ENCODE data around the gene TCOF1.

Gene TCOF1

GRCh38 chr5:150339841-150340240 lies 17.7 kb upstream of the TCOF1 start:
- H3K4me3 ChIP-seq (ENCODE audit: extremely low read depth, insufficient read depth, low read length, poor library complexity, severe bottlenecking): no peak overlapping the region
- H3K4me1 ChIP-seq (ENCODE audit: control insufficient read depth, insufficient read depth, low read length, poor library complexity, severe bottlenecking): peaks cover 9% of the 10 kb centered on the region
- no peaks in the 10 kb centered on the region for H3K36me3 ChIP-seq (ENCODE audit: control insufficient read depth, insufficient read depth, low read length)
- 90 to 100% methylated on average over 3 to 4 of the region's 4 CpGs for WGBS, 2 experiments (ENCODE audit: insufficient coverage in 2 of 2)
- H3K9me3 ChIP-seq (ENCODE audit: control insufficient read depth, low read length): no peaks in the 10 kb centered on the region
- H3K27ac ChIP-seq (ENCODE audit: low read depth, low read length, severe bottlenecking): no peak overlapping the region

DNA sequence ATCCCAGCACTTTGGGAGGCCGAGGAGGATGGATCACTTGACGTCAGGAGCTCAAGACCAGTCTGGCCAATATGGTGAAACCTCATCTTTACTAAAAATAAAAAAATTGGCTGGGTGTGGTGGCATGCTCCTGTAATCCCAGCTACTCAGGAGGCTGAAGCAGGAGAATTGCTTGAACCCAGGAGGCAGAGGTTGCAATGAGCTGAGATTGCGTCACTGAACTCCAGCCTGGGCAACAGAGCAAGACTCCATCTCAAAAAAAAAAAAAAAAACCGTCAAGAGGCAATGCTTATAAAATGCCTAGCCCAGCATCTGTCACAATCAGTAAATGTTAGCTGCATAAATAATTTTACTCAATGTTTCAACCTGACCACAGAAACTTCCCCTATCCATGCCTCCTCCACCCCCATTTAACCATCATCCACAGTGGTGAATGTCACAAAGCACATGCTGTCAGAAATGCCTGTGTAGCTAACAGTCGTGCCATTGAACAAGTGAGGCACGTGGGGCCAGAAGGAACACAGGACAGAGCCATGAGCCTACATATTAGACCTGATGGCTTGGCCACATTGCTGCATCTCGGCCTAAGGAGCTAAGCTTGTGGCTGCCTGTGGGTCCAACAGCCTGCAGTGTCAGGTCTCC lies 16.8 kb upstream of the TCOF1 start:
- H3K4me3 ChIP-seq (ENCODE audit: extremely low read depth, insufficient read depth, low read length, poor library complexity, severe bottlenecking): no peak overlapping the region
- no peak overlapping the region for H3K27ac ChIP-seq (ENCODE audit: low read depth, low read length, severe bottlenecking)
- H3K36me3 ChIP-seq (ENCODE audit: control insufficient read depth, insufficient read depth, low read length): no peaks in the 10 kb centered on the region
- WGBS, 2 experiments (ENCODE audit: insufficient coverage in 2 of 2): 88 to 94% methylated on average over 4 to 7 of the region's 7 CpGs
- H3K9me3 ChIP-seq (ENCODE audit: control insufficient read depth, low read length): no peaks in the 10 kb centered on the region
- H3K4me1 ChIP-seq (ENCODE audit: control insufficient read depth, insufficient read depth, low read length, poor library complexity, severe bottlenecking): peaks cover 9% of the 10 kb centered on the region

DNA sequence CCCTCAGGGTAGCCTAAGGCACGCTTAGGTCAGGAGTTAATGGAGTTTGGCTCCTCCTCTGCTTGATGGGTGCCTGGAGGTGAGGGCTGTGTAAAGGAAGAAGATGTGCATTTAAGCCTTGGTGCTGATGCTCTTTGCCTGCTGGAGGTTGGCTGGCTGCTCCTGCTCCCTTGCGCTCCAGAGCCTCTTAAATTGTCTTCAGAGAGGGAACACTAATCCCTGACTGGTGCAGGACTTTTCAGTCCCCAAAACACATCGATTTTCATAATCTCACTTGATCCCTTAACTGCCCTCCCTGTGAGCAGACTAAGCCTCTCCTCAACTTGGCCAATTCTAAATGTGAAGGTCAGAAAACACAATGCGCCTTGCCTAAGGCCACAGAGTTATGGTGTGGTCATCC lies 16.2 kb upstream of the TCOF1 start:
- H3K4me3 ChIP-seq (ENCODE audit: extremely low read depth, insufficient read depth, low read length, poor library complexity, severe bottlenecking): no peak overlapping the region
- WGBS, 2 experiments (ENCODE audit: insufficient coverage in 2 of 2): 88 to 89% methylated on average over 4 of the region's 4 CpGs
- no peak overlapping the region for H3K27ac ChIP-seq (ENCODE audit: low read depth, low read length, severe bottlenecking)
- H3K36me3 ChIP-seq (ENCODE audit: control insufficient read depth, insufficient read depth, low read length): no peaks in the 10 kb centered on the region
- no peaks in the 10 kb centered on the region for H3K9me3 ChIP-seq (ENCODE audit: control insufficient read depth, low read length)
- peaks cover 9% of the 10 kb centered on the region for H3K4me1 ChIP-seq (ENCODE audit: control insufficient read depth, insufficient read depth, low read length, poor library complexity, severe bottlenecking)

DNA sequence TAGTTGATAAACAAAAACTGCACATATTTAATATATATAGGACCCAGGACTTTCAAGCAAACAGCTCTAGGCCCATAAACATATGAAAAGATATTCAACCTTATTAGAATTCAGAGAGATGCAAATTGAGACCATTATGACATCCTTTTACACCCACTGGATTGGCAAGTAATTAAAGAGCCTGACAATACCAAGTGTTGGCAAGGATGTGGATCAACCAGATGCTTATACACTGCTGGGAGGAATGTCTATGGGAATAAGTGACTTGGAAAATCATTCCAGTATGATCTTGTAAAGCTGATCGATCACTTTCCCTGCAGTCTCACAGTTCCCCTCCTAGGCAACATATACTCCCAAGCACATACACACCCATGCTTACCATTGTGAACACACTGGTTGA lies 15.5 kb upstream of the TCOF1 start:
- Histone ChIP-seq H3K36me3 (ENCODE audit: control insufficient read depth, insufficient read depth, low read length) (no peaks in the 10 kb centered on the region), H3K4me3 (ENCODE audit: extremely low read depth, insufficient read depth, low read length, poor library complexity, severe bottlenecking) (no peak overlapping the region), H3K27ac (ENCODE audit: low read depth, low read length, severe bottlenecking) (no peak overlapping the region), H3K9me3 (ENCODE audit: control insufficient read depth, low read length) (no peaks in the 10 kb centered on the region), H3K4me1 (ENCODE audit: control insufficient read depth, insufficient read depth, low read length, poor library complexity, severe bottlenecking) (peaks cover 9% of the 10 kb centered on the region)
- 100% methylated on average over 1 of the region's 1 CpG; no CpG with 5 or more reads in 1 of the 2 experiments for WGBS, 2 experiments (ENCODE audit: insufficient coverage in 2 of 2)

DNA sequence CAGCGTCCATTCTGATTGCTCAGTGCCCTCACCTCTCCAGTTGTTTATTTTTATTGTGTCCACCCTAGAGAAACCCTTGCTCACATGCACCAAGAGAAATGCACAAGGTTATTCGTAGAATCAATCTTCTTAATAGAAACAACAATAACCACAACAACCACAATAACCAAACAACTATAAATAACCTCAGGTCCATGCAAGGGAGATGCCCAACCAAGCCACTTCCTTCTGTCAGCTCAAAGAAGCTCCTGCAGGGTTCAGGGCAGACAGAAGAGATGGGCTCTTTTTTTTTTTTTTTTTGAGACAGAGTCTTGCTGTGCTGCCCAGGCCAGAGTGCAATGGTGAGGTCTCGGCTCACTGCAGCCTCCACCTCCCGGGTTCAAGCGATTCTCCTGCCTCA lies 14.9 kb upstream of the TCOF1 start:
- H3K9me3 ChIP-seq (ENCODE audit: control insufficient read depth, low read length): no peaks in the 10 kb centered on the region
- no peaks in the 10 kb centered on the region for H3K36me3 ChIP-seq (ENCODE audit: control insufficient read depth, insufficient read depth, low read length)
- WGBS, 2 experiments (ENCODE audit: insufficient coverage in 2 of 2): 90 to 95% methylated on average over 4 to 5 of the region's 5 CpGs
- no peak overlapping the region for H3K4me3 ChIP-seq (ENCODE audit: extremely low read depth, insufficient read depth, low read length, poor library complexity, severe bottlenecking)
- H3K4me1 ChIP-seq (ENCODE audit: control insufficient read depth, insufficient read depth, low read length, poor library complexity, severe bottlenecking): peaks cover 9% of the 10 kb centered on the region
- H3K27ac ChIP-seq (ENCODE audit: low read depth, low read length, severe bottlenecking): no peak overlapping the region

DNA sequence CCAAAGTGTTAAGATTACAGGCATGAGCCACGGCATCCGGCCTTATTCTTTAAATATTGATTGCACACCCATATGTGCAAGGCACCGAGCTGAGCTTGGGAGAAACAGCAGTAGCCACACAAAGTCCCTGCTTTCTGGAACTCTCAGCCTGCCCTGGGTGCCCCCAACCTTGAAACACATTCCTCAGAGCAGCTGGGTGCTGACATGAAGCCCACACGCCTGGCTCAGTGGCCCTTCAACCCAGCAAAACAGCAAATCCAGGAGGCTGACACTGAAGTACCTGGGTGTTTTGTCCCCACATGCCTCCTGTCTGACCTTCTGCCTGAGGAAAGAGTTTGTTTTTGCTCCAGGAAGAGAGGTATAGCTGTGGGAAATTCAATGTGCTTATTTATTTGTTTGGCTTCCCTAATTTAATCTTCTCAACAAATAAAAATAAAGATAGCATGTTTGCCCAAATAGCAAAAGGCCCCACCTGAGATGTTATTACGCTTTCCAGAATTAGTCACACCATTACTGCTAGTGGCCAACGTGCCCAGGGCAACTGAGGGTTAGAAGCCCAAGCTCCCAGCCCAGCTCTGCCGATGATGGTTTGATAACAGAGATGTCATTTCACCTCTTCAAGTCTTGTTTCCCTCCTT lies 13.4 kb upstream of the TCOF1 start:
- Histone ChIP-seq H3K36me3 (ENCODE audit: control insufficient read depth, insufficient read depth, low read length) (no peaks in the 10 kb centered on the region), H3K9me3 (ENCODE audit: control insufficient read depth, low read length) (no peaks in the 10 kb centered on the region), H3K27ac (ENCODE audit: low read depth, low read length, severe bottlenecking) (no peak overlapping the region), H3K4me1 (ENCODE audit: control insufficient read depth, insufficient read depth, low read length, poor library complexity, severe bottlenecking) (peaks cover 4% of the 10 kb centered on the region), H3K4me3 (ENCODE audit: extremely low read depth, insufficient read depth, low read length, poor library complexity, severe bottlenecking) (no peak overlapping the region)
- WGBS, 2 experiments (ENCODE audit: insufficient coverage in 2 of 2): 86 to 94% methylated on average over 6 to 7 of the region's 7 CpGs

GRCh38 chr5:150345716-150346115 lies 11.8 kb upstream of the TCOF1 start:
- Histone ChIP-seq H3K27ac (ENCODE audit: low read depth, low read length, severe bottlenecking) (no peak overlapping the region), H3K4me3 (ENCODE audit: extremely low read depth, insufficient read depth, low read length, poor library complexity, severe bottlenecking) (no peak overlapping the region), H3K36me3 (ENCODE audit: control insufficient read depth, insufficient read depth, low read length) (no peaks in the 10 kb centered on the region), H3K4me1 (ENCODE audit: control insufficient read depth, insufficient read depth, low read length, poor library complexity, severe bottlenecking) (no peaks in the 10 kb centered on the region), H3K9me3 (ENCODE audit: control insufficient read depth, low read length) (no peaks in the 10 kb centered on the region)
- WGBS, 2 experiments (ENCODE audit: insufficient coverage in 2 of 2): 43 to 76% methylated on average over 1 to 2 of the region's 5 CpGs

DNA sequence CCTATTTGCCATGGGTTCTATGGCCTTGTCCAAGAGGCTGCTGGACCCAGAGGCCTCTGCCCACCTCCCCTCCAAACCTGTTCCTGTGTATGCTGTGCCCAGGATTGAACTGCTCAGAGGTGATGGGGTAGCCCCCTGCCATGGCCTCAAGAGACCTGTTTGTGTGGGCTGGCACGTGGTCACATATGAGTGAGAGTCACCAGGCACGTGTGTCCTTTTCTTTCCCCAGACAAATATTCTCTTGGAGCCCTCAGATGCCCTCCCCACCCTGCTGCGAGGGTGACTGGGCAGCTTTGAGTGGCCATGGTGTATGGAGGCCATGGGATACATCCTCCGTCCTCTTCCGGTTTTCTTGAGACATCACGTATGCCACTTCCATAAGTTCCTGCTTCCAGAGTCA lies 10.9 kb upstream of the TCOF1 start:
- H3K4me1 ChIP-seq (ENCODE audit: control insufficient read depth, insufficient read depth, low read length, poor library complexity, severe bottlenecking): no peaks in the 10 kb centered on the region
- H3K36me3 ChIP-seq (ENCODE audit: control insufficient read depth, insufficient read depth, low read length): no peaks in the 10 kb centered on the region
- H3K27ac ChIP-seq (ENCODE audit: low read depth, low read length, severe bottlenecking): no peak overlapping the region
- 91 to 94% methylated on average over 3 to 4 of the region's 6 CpGs for WGBS, 2 experiments (ENCODE audit: insufficient coverage in 2 of 2)
- no peaks in the 10 kb centered on the region for H3K9me3 ChIP-seq (ENCODE audit: control insufficient read depth, low read length)
- no peak overlapping the region for H3K4me3 ChIP-seq (ENCODE audit: extremely low read depth, insufficient read depth, low read length, poor library complexity, severe bottlenecking)

DNA sequence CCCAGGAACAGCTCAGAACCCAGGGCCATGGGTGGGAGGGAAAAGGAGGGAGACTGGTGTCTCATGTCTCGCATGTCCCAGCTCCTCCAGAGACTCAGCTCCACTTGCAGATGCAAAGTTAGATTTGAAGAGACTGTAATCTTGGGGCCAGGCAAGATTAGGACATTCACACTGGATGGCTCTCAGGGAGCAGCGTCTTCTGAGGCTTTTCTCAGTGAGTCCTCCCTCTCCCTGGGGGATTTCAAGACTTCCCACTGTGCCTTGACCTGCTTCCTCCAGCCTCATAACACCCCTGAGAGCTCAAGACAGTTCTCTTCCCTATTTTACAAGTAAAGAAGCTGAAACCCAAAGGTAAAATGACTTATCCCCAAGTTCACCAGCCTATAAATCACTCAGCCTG lies 10.5 kb upstream of the TCOF1 start:
- Histone ChIP-seq H3K27ac (ENCODE audit: low read depth, low read length, severe bottlenecking) (no peak overlapping the region), H3K36me3 (ENCODE audit: control insufficient read depth, insufficient read depth, low read length) (no peaks in the 10 kb centered on the region), H3K4me3 (ENCODE audit: extremely low read depth, insufficient read depth, low read length, poor library complexity, severe bottlenecking) (no peak overlapping the region), H3K9me3 (ENCODE audit: control insufficient read depth, low read length) (no peaks in the 10 kb centered on the region), H3K4me1 (ENCODE audit: control insufficient read depth, insufficient read depth, low read length, poor library complexity, severe bottlenecking) (no peaks in the 10 kb centered on the region)
- 75 to 77% methylated on average over 1 to 2 of the region's 2 CpGs for WGBS, 2 experiments (ENCODE audit: insufficient coverage in 2 of 2)

- WGBS, 2 experiments (ENCODE audit: insufficient coverage in 2 of 2): 92 to 97% methylated on average over 8 to 9 of the region's 9 CpGs
- H3K9me3 ChIP-seq (ENCODE audit: control insufficient read depth, low read length): no peaks in the 10 kb centered on the region
- no peak overlapping the region for H3K4me3 ChIP-seq (ENCODE audit: extremely low read depth, insufficient read depth, low read length, poor library complexity, severe bottlenecking)
- no peaks in the 10 kb centered on the region for H3K36me3 ChIP-seq (ENCODE audit: control insufficient read depth, insufficient read depth, low read length)
- H3K4me1 ChIP-seq (ENCODE audit: control insufficient read depth, insufficient read depth, low read length, poor library complexity, severe bottlenecking): no peaks in the 10 kb centered on the region
- no peak overlapping the region for H3K27ac ChIP-seq (ENCODE audit: low read depth, low read length, severe bottlenecking)
These were observed 10.0 kb upstream of the TCOF1 start for GRCh38 chr5:150347451-150347850.

DNA sequence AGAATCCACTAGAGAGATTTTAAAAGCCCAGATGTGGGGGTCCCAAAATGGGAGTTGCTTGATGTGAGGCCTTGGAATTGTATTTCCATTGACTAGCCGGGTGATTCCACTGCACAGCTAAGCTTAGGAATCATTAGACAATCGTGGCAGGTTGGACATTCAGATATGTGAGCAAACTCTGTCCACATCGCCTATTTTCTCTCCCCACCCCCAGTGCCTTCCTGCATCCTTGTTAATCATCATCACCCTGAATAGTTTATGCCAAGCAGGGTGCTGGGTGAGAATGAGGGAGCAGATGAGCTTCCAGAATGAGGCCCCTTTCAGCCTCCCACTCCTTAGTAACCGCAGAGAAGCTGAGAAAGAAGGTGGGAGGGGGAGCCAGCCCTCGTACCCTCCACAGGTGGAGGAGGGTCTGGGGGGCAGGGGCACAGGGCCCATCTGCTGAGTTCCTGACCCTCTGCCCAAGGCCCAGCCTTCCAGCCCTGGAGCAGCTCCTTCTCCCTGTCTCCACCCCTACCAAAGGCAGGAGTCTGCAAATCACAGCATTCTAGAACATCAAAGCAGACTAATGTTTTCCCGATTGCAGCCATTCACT lies 7.7 kb upstream of the TCOF1 start:
- no peaks in the 10 kb centered on the region for H3K36me3 ChIP-seq (ENCODE audit: control insufficient read depth, insufficient read depth, low read length)
- 85 to 95% methylated on average over 2 to 3 of the region's 6 CpGs for WGBS, 2 experiments (ENCODE audit: insufficient coverage in 2 of 2)
- no peaks in the 10 kb centered on the region for H3K9me3 ChIP-seq (ENCODE audit: control insufficient read depth, low read length)
- H3K4me3 ChIP-seq (ENCODE audit: extremely low read depth, insufficient read depth, low read length, poor library complexity, severe bottlenecking): no peak overlapping the region
- no peak overlapping the region for H3K27ac ChIP-seq (ENCODE audit: low read depth, low read length, severe bottlenecking)
- no peaks in the 10 kb centered on the region for H3K4me1 ChIP-seq (ENCODE audit: control insufficient read depth, insufficient read depth, low read length, poor library complexity, severe bottlenecking)

Measured in mesodermal cell (in vitro differentiated cells).